K562 (cell line): Measurements from ENCODE around the gene CD82. TPM values are rescaled to one million over a fixed set of nuclear protein-coding genes. Genes with fewer than 3 reads are reported as not detected.

Experiments used
- ADNP ChIP-seq: fragments of 200-800 bp; sonication (Bioruptor generic); IDR thresholded peaks from 2 replicates; pipeline ENCODE4 v1.6.1; 2016; ENCODE audit warnings: missing genetic modification characterization, missing compliant biosample characterization
- BCOR ChIP-seq: fragments of 450-650 bp; IDR thresholded peaks from 2 replicates; pipeline ENCODE4 v1.6.1; 2016
- CEBPB ChIP-seq: fragments of 450-650 bp; IDR thresholded peaks from 2 replicates; pipeline ENCODE4 v1.6.1; 2016; ENCODE audit warnings: missing genetic modification characterization, missing compliant biosample characterization
- ELF2 ChIP-seq: fragments of 250-450 bp; sonication (Bioruptor Pico); IDR thresholded peaks from 2 replicates; pipeline ENCODE4 v1.5.0; 2021; ENCODE audit warnings: mild to moderate bottlenecking
- ESRRA ChIP-seq: fragments of 450-650 bp; IDR thresholded peaks from 2 replicates; pipeline ENCODE4 v1.6.1; 2014; ENCODE audit warnings: low read depth, mild to moderate bottlenecking, moderate library complexity, borderline replicate concordance
- HDAC2 ChIP-seq: fragments of 450-650 bp; IDR thresholded peaks from 2 replicates; pipeline ENCODE4 v1.6.1; 2016; ENCODE audit warnings: mild to moderate bottlenecking
- KAT2B ChIP-seq: IDR thresholded peaks from one replicate; pipeline ENCODE4 v1.6.1; 2012; ENCODE audit warnings: low read depth, mild to moderate bottlenecking, control low read depth, inconsistent platforms, low read length, moderate library complexity
- PHTF2 ChIP-seq: fragments of 250-450 bp; sonication (Bioruptor Pico); IDR thresholded peaks from 2 replicates; pipeline ENCODE4 v1.5.0; 2021; ENCODE audit warnings: mild to moderate bottlenecking
- RBM25 ChIP-seq: fragments of 200-400 bp; formaldehyde crosslinking; IDR thresholded peaks from 2 replicates; pipeline ENCODE4 v1.6.1; 2018; ENCODE audit warnings: low read length, low read depth, moderate library complexity; ENCODE audit not compliant: severe bottlenecking
- RCOR1 ChIP-seq, 2 experiments: IDR thresholded peaks; 2 replicates each; pipeline ENCODE4 v1.6.1; 2012; ENCODE audit warnings: low read depth in 2 of 2, low read length in 2 of 2, borderline replicate concordance in 1 of 2, improper control_type of control experiment in 1 of 2
- SMAD2 ChIP-seq: fragments of 150-350 bp; IDR thresholded peaks from 2 replicates; pipeline ENCODE4 v1.6.1; 2014; ENCODE audit warnings: low read depth, mild to moderate bottlenecking, low read length
- SMARCA5 ChIP-seq: fragments of 450-650 bp; IDR thresholded peaks from 2 replicates; pipeline ENCODE4 v1.6.1; 2016
- SRSF1 ChIP-seq: fragments of 200-400 bp; formaldehyde crosslinking; IDR thresholded peaks from 2 replicates; pipeline ENCODE4 v1.6.1; 2017; ENCODE audit warnings: mild to moderate bottlenecking, low read depth, low read length, moderate library complexity
- ZNF197 ChIP-seq: fragments of 200-800 bp; sonication (Bioruptor generic); IDR thresholded peaks from 2 replicates; pipeline ENCODE4 v1.6.1; 2016; ENCODE audit warnings: low read depth, missing genetic modification characterization, missing compliant biosample characterization
- polyA plus RNA-seq, 8 experiments: library from polyadenylated mRNA; depleted of rRNA in 4 of 8; stranded (reverse) in 5 of 8; unstranded in 3 of 8; fragments of >200 nt; fragmentation: Nextera tagmentation in 2 of 8; fragmentation: Illumina TruSeq in 1 of 8; extraction: Ambion mirVana in 2 of 8; extraction: Trizol in 1 of 8; gene quantifications; 2 replicates each; pipeline versions ENCODE4 v1.2.1 to v1.2.3, GENCODE V29; 2011 to 2014; ENCODE audit warnings: inconsistent platforms in 1 of 8, missing spikeins in 1 of 8
- total RNA-seq, 7 experiments: library from RNA; depleted of rRNA in 6 of 7; stranded (reverse); fragments of >200 nt in 6 of 7; fragmentation: Illumina TruSeq in 2 of 7; extraction: Trizol in 2 of 7; gene quantifications; 2 replicates each; pipeline versions ENCODE4 v1.2.1 to v1.2.3, GENCODE V29; 2011 to 2021; ENCODE audit warnings: low replicate concordance in 1 of 7
- TF ChIP-seq, protein P1 (sequence below): fragments of 450-650 bp; IDR thresholded peaks from 2 replicates; pipeline ENCODE4 v1.6.1; 2018; ENCODE audit warnings: mild to moderate bottlenecking, low read depth; ENCODE audit not compliant: partially characterized antibody
- TF ChIP-seq, protein P2 (sequence below): fragments of 450-650 bp; formaldehyde crosslinking; IDR thresholded peaks from 2 replicates; pipeline ENCODE4 v1.4.0; 2020; ENCODE audit warnings: mild to moderate bottlenecking, moderate library complexity
- TF ChIP-seq, protein P3 (sequence below), 2 experiments: fragments of 450-650 bp in 1 of 2; sonication (generic) in 1 of 2; formaldehyde crosslinking in 1 of 2; IDR thresholded peaks in 1 of 2; conservative IDR thresholded peaks in 1 of 2; 2 replicates each; pipeline versions ENCODE4 v1.6.1 to v1.8.1; 2016 to 2023; ENCODE audit warnings: mild to moderate bottlenecking in 2 of 2, moderate library complexity in 2 of 2, inconsistent platforms in 1 of 2, missing genetic modification reagents in 1 of 2
- TF ChIP-seq, protein P4 (sequence below): fragments of 250-450 bp; sonication (Bioruptor Pico); IDR thresholded peaks from 2 replicates; pipeline ENCODE4 v1.8.0; 2021; ENCODE audit warnings: moderate library complexity, mild to moderate bottlenecking, inconsistent platforms
- TF ChIP-seq, protein P5 (sequence below): sonication (generic); formaldehyde crosslinking; IDR thresholded peaks from 2 replicates; pipeline ENCODE4 v1.9.0; 2022; ENCODE audit warnings: mild to moderate bottlenecking, missing genetic modification reagents

Gene CD82
- total and polyA plus RNA-seq, 9 of the 15 experiments (the other 6 are each of a cell fraction or from before 2014, with no cell fraction given) = 0.27 to 9.4 (median 3.0) TPM

DNA sequence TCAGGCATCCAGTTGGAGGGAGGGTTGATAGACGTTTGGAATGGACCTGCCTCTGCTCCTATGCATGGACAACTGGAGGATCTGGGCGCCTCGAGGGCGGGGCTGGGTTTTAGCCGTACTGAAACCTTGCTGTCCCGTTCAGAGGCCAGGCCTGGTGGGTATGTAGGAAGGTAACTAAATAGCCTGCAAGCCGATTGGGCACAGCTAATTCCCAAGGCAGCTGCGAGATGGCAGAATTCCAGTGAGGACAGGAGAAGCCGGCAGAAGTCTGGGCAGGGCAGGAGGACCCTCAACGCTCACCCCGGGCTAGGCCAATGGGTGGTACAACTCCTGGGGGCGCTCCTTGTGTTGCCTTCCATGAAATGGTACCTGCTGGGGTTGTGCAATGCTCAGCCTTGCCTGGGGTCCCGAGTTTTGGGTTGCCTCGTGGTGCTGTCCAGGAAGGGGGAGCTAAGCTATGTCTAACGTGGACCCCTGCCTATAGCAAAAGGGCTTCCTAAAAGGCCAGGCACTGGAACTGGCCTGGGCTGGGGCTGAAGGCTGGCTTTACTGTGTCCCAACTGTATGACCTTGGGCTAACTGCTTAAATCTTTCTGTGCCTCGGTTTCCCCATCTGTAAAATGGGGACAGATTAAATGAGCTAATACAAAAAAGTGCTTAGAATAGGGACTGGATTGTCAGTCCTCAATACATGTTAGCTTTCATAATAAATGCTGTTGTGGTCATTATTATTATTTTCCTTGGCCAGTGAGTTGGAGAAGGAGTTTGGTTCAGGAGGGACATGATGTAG lies 30.1 kb upstream of the CD82 start (continued):
- peak; percentile 94 for TF ChIP-seq ADNP (tag)
- TF ChIP-seq CEBPB (tag) = no peak
- TF ChIP-seq ELF2 (CRISPR knock-in tag) = no peak
- TF ChIP-seq, protein P1, sequence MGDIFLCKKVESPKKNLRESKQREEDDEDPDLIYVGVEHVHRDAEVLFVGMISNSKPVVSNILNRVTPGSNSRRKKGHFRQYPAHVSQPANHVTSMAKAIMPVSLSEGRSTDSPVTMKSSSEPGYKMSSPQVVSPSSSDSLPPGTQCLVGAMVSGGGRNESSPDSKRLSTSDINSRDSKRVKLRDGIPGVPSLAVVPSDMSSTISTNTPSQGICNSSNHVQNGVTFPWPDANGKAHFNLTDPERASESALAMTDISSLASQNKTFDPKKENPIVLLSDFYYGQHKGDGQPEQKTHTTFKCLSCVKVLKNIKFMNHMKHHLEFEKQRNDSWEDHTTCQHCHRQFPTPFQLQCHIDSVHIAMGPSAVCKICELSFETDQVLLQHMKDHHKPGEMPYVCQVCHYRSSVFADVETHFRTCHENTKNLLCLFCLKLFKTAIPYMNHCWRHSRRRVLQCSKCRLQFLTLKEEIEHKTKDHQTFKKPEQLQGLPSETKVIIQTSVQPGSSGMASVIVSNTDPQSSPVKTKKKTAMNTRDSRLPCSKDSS = no peak
- TF ChIP-seq RBM25 = peak; percentile 79
- peak; percentile 46; the same call in 1 of the 2 replicates for TF ChIP-seq SMARCA5
- TF ChIP-seq KAT2B = no peak
- no peak for TF ChIP-seq ZNF197 (CRISPR knock-in tag)
- TF ChIP-seq ESRRA = peak; percentile 18; the same call in 1 of the 2 replicates
- 0 out of 2 replicates have a peak, but pooled peaks have one; percentile 35 for TF ChIP-seq HDAC2
- peak; percentile 89 for TF ChIP-seq BCOR
- TF ChIP-seq, protein P2, sequence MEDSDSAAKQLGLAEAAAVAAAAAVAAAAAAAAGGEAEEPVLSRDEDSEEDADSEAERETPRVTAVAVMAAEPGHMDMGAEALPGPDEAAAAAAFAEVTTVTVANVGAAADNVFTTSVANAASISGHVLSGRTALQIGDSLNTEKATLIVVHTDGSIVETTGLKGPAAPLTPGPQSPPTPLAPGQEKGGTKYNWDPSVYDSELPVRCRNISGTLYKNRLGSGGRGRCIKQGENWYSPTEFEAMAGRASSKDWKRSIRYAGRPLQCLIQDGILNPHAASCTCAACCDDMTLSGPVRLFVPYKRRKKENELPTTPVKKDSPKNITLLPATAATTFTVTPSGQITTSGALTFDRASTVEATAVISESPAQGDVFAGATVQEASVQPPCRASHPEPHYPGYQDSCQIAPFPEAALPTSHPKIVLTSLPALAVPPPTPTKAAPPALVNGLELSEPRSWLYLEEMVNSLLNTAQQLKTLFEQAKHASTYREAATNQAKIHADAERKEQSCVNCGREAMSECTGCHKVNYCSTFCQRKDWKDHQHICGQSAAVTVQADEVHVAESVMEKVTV (CRISPR knock-in tag) = no peak
- TF ChIP-seq, protein P3, sequence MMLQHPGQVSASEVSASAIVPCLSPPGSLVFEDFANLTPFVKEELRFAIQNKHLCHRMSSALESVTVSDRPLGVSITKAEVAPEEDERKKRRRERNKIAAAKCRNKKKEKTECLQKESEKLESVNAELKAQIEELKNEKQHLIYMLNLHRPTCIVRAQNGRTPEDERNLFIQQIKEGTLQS (IDR thresholded peaks at IDR 0.05) = no peak
- TF ChIP-seq, protein P3 (CRISPR knock-in tag; conservative IDR thresholded peaks at IDR 0.05) = no peak
- no peak for TF ChIP-seq SRSF1
- TF ChIP-seq, protein P4, sequence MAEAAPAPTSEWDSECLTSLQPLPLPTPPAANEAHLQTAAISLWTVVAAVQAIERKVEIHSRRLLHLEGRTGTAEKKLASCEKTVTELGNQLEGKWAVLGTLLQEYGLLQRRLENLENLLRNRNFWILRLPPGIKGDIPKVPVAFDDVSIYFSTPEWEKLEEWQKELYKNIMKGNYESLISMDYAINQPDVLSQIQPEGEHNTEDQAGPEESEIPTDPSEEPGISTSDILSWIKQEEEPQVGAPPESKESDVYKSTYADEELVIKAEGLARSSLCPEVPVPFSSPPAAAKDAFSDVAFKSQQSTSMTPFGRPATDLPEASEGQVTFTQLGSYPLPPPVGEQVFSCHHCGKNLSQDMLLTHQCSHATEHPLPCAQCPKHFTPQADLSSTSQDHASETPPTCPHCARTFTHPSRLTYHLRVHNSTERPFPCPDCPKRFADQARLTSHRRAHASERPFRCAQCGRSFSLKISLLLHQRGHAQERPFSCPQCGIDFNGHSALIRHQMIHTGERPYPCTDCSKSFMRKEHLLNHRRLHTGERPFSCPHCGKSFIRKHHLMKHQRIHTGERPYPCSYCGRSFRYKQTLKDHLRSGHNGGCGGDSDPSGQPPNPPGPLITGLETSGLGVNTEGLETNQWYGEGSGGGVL (CRISPR knock-in tag) = no peak
- peak in 1 of 2 experiments; percentile 21; a peak in 1 of 4 replicates for TF ChIP-seq RCOR1 (IDR thresholded peaks at IDR 0.05; ENCODE audit: borderline replicate concordance in 1 of 2, low read depth in 2 of 2, low read length in 2 of 2)
- no peak for TF ChIP-seq PHTF2 (CRISPR knock-in tag)
- no peak for TF ChIP-seq SMAD2
- TF ChIP-seq, protein P5, sequence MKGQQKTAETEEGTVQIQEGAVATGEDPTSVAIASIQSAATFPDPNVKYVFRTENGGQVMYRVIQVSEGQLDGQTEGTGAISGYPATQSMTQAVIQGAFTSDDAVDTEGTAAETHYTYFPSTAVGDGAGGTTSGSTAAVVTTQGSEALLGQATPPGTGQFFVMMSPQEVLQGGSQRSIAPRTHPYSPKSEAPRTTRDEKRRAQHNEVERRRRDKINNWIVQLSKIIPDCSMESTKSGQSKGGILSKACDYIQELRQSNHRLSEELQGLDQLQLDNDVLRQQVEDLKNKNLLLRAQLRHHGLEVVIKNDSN = no peak
